ENCODE measurements around the gene RPAP2.

The RPAP2 gene

DNA sequence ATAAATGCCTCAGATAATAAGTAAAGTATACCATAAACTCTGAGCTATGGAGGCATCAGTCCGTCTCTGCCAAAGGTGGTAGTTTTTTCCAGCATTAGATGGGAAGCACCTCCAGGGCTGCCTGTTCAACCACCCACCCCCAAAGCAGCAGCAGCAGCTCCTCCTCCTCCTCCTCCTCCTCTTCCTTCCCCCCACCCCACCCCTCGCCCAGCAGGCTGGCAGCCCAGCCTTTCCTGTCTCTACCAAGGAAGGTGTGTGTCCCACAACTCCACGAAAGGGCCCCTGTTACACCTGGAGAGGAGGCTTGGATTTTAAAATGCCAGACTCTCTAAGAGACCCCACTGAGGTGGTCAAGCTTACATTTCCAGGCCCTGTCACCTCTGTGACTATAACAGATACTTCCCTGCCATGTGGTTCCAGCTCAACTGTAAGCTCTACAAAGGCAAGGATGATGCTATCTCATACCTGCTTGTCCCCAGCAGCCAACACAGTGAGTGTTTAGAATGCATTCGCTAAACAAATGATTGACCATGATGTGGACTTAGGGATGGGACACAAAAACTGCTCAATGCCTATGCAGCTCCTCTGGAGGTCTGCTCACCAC lies 111.2 kb downstream of the RPAP2 start:
- Histone ChIP-seq H3K4me3 (ENCODE audit: low read depth in 1 of 2, low read length in 1 of 2) (no peak overlapping the region), H3K27ac (no peak overlapping the region), H3K36me3 (no peaks in the 10 kb centered on the region), H3K9me3 (no peaks in the 10 kb centered on the region), H3K4me1 (ENCODE audit: control insufficient read depth in 1 of 2, insufficient read depth in 1 of 2, low read depth in 1 of 2, low read length in 1 of 2) (no peaks in the 10 kb centered on the region), H3K27me3 (no peaks in the 10 kb centered on the region)
- TF ChIP-seq CTCF (IDR thresholded peaks at IDR 0.05), result no peak

DNA sequence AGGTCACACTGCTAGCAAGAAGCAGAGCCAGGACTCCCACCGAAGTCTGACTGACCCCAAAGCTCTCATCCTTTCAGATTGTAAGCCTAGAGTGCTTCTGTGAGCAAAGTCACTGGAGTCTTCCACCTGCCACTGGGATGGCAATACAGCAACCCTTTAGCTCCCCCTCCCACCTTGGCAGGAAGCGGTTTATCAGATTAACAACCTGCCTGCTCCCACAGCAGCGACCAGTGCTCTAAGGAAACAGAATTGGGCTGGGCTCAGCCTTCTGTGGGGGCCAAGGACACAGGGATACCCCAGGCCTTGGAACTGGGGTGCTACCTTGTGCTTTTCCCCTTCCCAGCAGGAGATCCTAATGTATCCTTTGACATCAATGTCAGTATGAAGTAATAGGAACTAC lies 111.8 kb downstream of the RPAP2 start:
- H3K9me3 ChIP-seq, result no peaks in the 10 kb centered on the region
- no peaks in the 10 kb centered on the region for H3K4me1 ChIP-seq (ENCODE audit: control insufficient read depth in 1 of 2, insufficient read depth in 1 of 2, low read depth in 1 of 2, low read length in 1 of 2)
- no peaks in the 10 kb centered on the region for H3K36me3 ChIP-seq
- no peak overlapping the region for H3K27ac ChIP-seq
- no peak for TF ChIP-seq CTCF (IDR thresholded peaks at IDR 0.05)
- no peak overlapping the region for H3K4me3 ChIP-seq (ENCODE audit: low read depth in 1 of 2, low read length in 1 of 2)
- no peaks in the 10 kb centered on the region for H3K27me3 ChIP-seq

DNA sequence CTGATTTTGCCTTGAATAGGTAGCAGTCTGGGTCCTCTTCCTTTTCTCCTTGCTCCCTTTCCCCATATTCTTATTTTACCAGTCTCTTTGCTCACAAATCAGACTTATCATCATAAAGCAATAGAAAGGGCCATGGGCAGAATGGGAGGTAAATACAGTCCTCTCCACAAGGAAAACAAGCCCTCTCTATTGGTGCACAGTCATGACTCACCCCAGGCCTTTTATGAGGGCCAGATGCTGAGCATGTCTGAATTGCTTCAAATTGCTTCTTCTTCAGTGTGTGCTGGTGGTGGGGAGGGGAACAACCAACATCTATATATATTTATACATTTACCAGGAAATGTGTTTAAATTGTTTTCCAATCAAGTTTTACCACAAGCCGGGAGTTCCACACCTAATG lies 112.7 kb downstream of the RPAP2 start:
- Histone ChIP-seq H3K36me3 (no peaks in the 10 kb centered on the region), H3K4me3 (ENCODE audit: low read depth in 1 of 2, low read length in 1 of 2) (no peak overlapping the region), H3K27ac (no peak overlapping the region), H3K9me3 (no peaks in the 10 kb centered on the region), H3K27me3 (no peaks in the 10 kb centered on the region), H3K4me1 (ENCODE audit: control insufficient read depth in 1 of 2, insufficient read depth in 1 of 2, low read depth in 1 of 2, low read length in 1 of 2) (no peaks in the 10 kb centered on the region)
- no peak for TF ChIP-seq CTCF (IDR thresholded peaks at IDR 0.05)

- H3K36me3 ChIP-seq, result no peaks in the 10 kb centered on the region
- no peaks in the 10 kb centered on the region for H3K27me3 ChIP-seq
- no peak for TF ChIP-seq CTCF (IDR thresholded peaks at IDR 0.05)
- H3K4me1 ChIP-seq (ENCODE audit: control insufficient read depth in 1 of 2, insufficient read depth in 1 of 2, low read depth in 1 of 2, low read length in 1 of 2), result peaks cover 0 to 6% of the 10 kb centered on the region in 2 experiments
- no peak overlapping the region for H3K27ac ChIP-seq
- no peak overlapping the region for H3K4me3 ChIP-seq (ENCODE audit: low read depth in 1 of 2, low read length in 1 of 2)
- H3K9me3 ChIP-seq, result no peaks in the 10 kb centered on the region
Observed at GRCh38 chr1:92419642-92420041, 120.8 kb downstream of the RPAP2 start.

DNA sequence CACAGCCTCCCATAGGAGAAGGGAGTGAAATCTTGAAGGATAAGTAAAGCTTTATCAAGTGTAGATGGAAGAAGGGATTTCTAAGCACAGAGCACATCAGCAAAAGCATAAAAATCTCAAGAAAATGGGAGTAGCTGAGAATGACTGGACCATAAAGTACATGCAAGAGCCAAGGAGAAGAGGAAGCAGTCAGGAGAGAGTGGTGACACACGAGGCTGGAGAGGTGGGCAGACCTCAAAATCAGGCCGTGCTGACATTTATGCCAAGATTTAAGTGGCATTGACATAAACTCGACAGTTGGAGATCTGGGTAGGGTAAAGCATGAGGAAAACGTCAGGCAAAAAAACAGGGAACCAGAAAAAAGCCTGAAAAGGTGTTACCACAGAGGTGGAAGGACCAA lies 125.5 kb downstream of the RPAP2 start:
- Histone ChIP-seq H3K4me3 (ENCODE audit: low read depth in 1 of 2, low read length in 1 of 2) (no peak overlapping the region), H3K9me3 (no peaks in the 10 kb centered on the region), H3K27ac (no peak overlapping the region), H3K4me1 (ENCODE audit: control insufficient read depth in 1 of 2, insufficient read depth in 1 of 2, low read depth in 1 of 2, low read length in 1 of 2) (peaks cover 0 to 6% of the 10 kb centered on the region in 2 experiments), H3K36me3 (no peaks in the 10 kb centered on the region), H3K27me3 (no peaks in the 10 kb centered on the region)
- TF ChIP-seq CTCF (IDR thresholded peaks at IDR 0.05), result no peak

DNA sequence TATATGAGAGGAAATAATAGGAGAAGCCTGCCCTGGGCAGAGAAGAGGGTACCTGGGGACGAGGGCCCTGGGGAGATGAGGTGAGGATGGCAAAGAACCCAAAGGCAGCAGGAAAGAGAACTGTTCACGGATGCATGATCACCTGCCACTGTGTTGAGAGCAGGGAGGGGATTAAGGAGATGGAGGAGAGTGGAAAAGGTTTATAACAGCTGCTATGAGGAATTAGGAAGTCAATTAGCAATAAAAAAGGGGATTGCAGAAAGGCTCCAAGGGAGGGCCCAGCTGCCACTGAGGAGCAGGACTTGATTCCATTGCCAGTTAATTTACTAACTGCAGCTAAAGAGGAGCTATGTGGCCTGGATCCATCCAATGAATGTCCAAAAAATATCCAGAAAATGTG lies 126.8 kb downstream of the RPAP2 start:
- Histone ChIP-seq H3K27me3 (no peaks in the 10 kb centered on the region), H3K36me3 (no peaks in the 10 kb centered on the region), H3K4me1 (ENCODE audit: control insufficient read depth in 1 of 2, insufficient read depth in 1 of 2, low read depth in 1 of 2, low read length in 1 of 2) (peaks cover 0 to 6% of the 10 kb centered on the region in 2 experiments), H3K9me3 (no peaks in the 10 kb centered on the region), H3K4me3 (ENCODE audit: low read depth in 1 of 2, low read length in 1 of 2) (no peak overlapping the region), H3K27ac (no peak overlapping the region)
- TF ChIP-seq CTCF (IDR thresholded peaks at IDR 0.05), result no peak
